Measurements from ENCODE around the gene GFY. TPM values are rescaled to one million over a fixed set of nuclear protein-coding genes. Genes with fewer than 3 reads are reported as not detected.

GFY gene
- total and polyA plus RNA-seq, 9 of the 15 experiments (the other 6 are each of a cell fraction or from before 2014, with no cell fraction given), result 0.06 to 0.40 (median 0.19) TPM; not detected in 3

DNA sequence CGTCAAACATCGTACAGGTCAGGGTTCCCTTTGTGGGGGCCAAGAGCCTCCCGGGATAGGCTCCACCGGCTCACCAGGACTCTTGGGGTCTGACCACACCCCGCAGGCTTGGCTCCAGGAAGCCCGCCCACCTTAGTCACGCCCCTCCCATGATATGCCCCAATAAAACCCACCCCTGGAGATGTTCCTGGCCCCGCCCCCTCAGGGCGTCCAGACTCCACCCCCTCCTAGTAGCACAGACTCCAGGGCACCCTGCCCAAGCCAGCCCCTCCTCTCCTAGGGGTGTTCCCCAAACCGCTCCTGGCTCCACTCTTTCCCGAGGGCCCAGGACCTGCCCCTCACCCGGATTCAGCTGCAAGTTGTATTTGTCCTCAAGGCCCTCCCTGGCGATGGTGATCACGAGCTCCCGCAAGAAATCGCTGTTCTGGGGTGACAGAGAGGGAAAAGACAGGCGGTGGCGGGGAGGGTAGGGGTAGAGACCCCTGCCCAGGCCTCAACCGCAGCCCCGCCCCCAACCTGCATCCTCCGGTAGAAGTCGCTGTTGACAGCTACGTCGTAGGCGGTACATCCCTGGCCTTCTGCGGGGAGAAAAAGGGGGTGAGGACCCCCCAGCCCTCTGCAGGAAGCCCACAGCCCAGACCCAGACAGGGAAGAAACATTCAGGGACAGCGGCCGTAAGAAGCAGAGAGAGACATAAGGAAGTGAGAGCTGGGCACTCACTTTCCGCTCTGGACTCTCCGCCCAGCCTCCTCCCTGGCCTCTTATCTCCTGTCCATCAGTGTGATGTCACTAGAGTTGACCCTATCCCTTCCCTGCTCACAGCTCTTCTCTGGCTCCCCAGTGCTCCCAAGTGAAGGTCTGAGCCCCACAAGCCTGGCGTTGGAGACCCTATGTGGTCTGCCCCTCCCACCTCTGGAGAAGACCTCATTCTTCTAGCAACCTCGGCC is 22.6 kb downstream of the GFY start (continued):
- no peak for TF ChIP-seq GMEB1 (CRISPR knock-in tag; IDR thresholded peaks at IDR 0.05)
- no peak for TF ChIP-seq HNRNPH1 (optimal IDR thresholded peaks at IDR 0.05; ENCODE audit: low read depth, low read length)
- peak; percentile 45; the same call in 1 of the 2 replicates for TF ChIP-seq ATF7 (IDR thresholded peaks at IDR 0.05)
- no peak for TF ChIP-seq EP400 (IDR thresholded peaks at IDR 0.05)
- TF ChIP-seq, protein P1, sequence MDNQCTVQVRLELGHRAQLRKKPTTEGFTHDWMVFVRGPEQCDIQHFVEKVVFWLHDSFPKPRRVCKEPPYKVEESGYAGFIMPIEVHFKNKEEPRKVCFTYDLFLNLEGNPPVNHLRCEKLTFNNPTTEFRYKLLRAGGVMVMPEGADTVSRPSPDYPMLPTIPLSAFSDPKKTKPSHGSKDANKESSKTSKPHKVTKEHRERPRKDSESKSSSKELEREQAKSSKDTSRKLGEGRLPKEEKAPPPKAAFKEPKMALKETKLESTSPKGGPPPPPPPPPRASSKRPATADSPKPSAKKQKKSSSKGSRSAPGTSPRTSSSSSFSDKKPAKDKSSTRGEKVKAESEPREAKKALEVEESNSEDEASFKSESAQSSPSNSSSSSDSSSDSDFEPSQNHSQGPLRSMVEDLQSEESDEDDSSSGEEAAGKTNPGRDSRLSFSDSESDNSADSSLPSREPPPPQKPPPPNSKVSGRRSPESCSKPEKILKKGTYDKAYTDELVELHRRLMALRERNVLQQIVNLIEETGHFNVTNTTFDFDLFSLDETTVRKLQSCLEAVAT (IDR thresholded peaks at IDR 0.05), result 0 out of 4 replicates have a peak, but pooled peaks of 1 of the 2 experiments have one; percentile 30
- TF ChIP-seq JUND (IDR thresholded peaks at IDR 0.05; ENCODE audit: borderline replicate concordance, low read depth, low read length), result peak; percentile 44; the same call in 1 of the 2 replicates
- no peak; the same call in 2 of the 3 replicates for TF ChIP-seq JUND (tag; IDR thresholded peaks at IDR 0.05; ENCODE audit: borderline replicate concordance, low read depth, low read length)
- no peak for TF ChIP-seq MAX (CRISPR knock-in tag; IDR thresholded peaks at IDR 0.05)
- no peak for TF ChIP-seq OTX1 (CRISPR knock-in tag; IDR thresholded peaks at IDR 0.05)
- TF ChIP-seq RCOR1 (IDR thresholded peaks at IDR 0.05; ENCODE audit: borderline replicate concordance in 1 of 2, low read depth in 2 of 2, low read length in 2 of 2), result no peak
- TF ChIP-seq ZNF263 (CRISPR knock-in tag; IDR thresholded peaks at IDR 0.05; ENCODE audit: borderline replicate concordance), result 0 out of 2 replicates have a peak, but pooled peaks have one; percentile 21
- TF ChIP-seq NCOR1 (IDR thresholded peaks at IDR 0.05), result no peak
- no peak for TF ChIP-seq SRSF1 (IDR thresholded peaks at IDR 0.05; ENCODE audit: low read depth, low read length)
- TF ChIP-seq FOSL1 (tag; conservative IDR thresholded peaks at IDR 0.05), result no peak
- no peak for TF ChIP-seq SMARCC2 (IDR thresholded peaks at IDR 0.05; ENCODE audit: low read depth)
- TF ChIP-seq ZBTB33 (CRISPR knock-in tag; IDR thresholded peaks at IDR 0.05), result peak; percentile 58; the same call in 1 of the 2 replicates
